ENCODE measurements around the gene TSPY4. TPM values are rescaled to one million over a fixed set of nuclear protein-coding genes. Genes with fewer than 3 reads are reported as not detected.
"Not testable (repeated sequence)": the region's sequence is repeated elsewhere in the genome, so short reads cannot be mapped to it uniquely, and the experiment has no call there.

TSPY4 gene
- 0.42 TPM in 1 of 2 replicates, not detected in the other for total RNA-seq (2014; rRNA removed; shearing (Covaris generic))

GRCh38 chrY:9337164-9337563 lies at the start of gene TSPY4:
TSS of gene TSPY4 (plus strand) at chrY:9337464. CDS start at chrY:9337510, 46 bp downstream.
- H3K4me1 ChIP-seq (replicated peaks); DNase-seq (ENCODE audit: low read depth in 1 of 2, low spot score in 2 of 2); H3K36me3 ChIP-seq; H3K27me3 ChIP-seq (replicated peaks); H3K9me3 ChIP-seq (replicated peaks); H3K27ac ChIP-seq; H3K4me3 ChIP-seq: not testable (repeated sequence)

- Histone ChIP-seq H3K4me1 (replicated peaks) (peaks cover 11% of the 10 kb centered on the region), H3K4me3 (no peak overlapping the region), H3K27ac (peak overlapping the region; percentile 88), H3K9me3 (replicated peaks) (no peaks in the 10 kb centered on the region), H3K27me3 (replicated peaks) (no peaks in the 10 kb centered on the region), H3K36me3 (no peaks in the 10 kb centered on the region)
- DNase-seq (ENCODE audit: low read depth in 1 of 2, low spot score in 2 of 2): peak; percentile 70 to 72
Observed at GRCh38 chrY:9320996-9321395, 16.3 kb upstream of the TSPY4 start.

GRCh38 chrY:9357497-9357896 lies 20.2 kb downstream of the TSPY4 start, which contains the start of gene TSPY8:
TSS of gene TSPY8 (plus strand) at chrY:9357797. CDS start at chrY:9357843, 46 bp downstream.
- not testable (repeated sequence) for DNase-seq (ENCODE audit: low read depth in 1 of 2, low spot score in 2 of 2); H3K27ac ChIP-seq; H3K4me1 ChIP-seq (replicated peaks); H3K9me3 ChIP-seq (replicated peaks); H3K36me3 ChIP-seq; H3K27me3 ChIP-seq (replicated peaks); H3K4me3 ChIP-seq

Other genes with a start within 250 kb of the TSPY4 start
- not detected in 2 replicates for gene TSPY8, start 20.3 kb downstream of the TSPY4 start, total RNA-seq (2014; rRNA removed; shearing (Covaris generic))
- gene TSPY3, start 61.0 kb downstream of the TSPY4 start, total RNA-seq (2014; rRNA removed; shearing (Covaris generic)): not detected in 2 replicates
- gene TSPY1, start 129.5 kb downstream of the TSPY4 start, total RNA-seq (2014; rRNA removed; shearing (Covaris generic)): 0.32 TPM in 1 of 2 replicates, not detected in the other
- gene TSPY9, start 149.8 kb downstream of the TSPY4 start, total RNA-seq (2014; rRNA removed; shearing (Covaris generic)): not detected in 2 replicates
- gene TSPY10, start 190.4 kb downstream of the TSPY4 start, total RNA-seq (2014; rRNA removed; shearing (Covaris generic)): not detected in 2 replicates